Measurements from ENCODE around the gene RFX1.
"Not testable (repeated sequence)": the region's sequence is repeated elsewhere in the genome, so short reads cannot be mapped to it uniquely, and the experiment has no call there.

Gene RFX1

DNA sequence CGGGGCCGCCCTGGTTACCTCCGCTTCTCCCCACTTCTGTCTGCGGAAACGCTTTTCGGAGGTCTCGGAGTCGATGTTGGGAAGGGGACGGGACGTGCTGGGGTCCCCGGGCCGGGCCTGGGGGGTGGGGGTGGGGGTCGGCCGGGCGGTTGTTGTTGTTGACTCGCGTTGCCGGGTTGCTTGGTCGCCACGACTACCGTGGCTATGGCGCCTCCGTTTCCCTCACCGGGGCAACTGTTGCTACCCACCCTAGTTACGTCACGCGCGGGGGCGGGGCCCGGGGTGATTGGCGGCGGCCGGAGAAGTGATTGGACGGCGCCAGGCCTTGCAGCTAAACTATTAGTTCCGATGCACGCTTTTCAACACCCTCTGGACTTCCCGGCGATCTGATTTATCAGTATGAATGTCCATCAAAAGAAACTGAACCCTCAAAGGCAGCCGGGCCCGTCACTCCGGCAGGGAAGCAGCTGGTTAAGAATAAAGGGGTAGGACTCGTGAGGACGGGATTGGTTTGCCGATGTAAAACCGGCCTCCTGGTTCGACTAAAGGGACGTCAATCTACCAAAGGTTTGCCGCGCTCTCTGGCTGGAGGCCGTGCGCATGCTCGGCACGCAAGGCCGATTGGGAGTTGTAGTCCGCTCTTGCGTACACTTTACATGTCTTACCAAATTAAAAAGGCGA lies at the start of gene RFX1:
TSS of gene RFX1 (minus strand) at position 236 of the 681 bp plus-strand sequence. CDS start 12,477 bp downstream, outside the sequence.
- DNase-seq: peak; percentile 99 to 100

DNA sequence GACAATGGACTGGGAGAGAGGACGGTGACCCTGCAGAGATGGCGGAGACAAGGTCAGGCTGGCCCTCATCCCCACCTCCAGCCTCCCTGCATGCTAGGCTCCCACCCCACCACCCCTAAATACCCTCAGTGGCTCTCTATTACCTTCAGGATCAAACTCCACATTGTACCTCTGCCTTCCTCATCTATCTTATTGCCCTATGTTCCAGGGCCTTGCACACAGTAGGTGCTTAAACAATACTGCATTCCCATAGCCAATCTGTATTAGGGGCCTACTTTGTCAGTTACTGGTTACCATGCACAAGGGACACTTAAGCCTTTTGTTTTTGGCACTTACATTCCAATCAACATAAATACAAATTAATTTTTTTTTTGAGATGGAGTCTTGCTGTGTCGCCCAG lies 49.3 kb upstream of the RFX1 start:
- no peak for DNase-seq

DNA sequence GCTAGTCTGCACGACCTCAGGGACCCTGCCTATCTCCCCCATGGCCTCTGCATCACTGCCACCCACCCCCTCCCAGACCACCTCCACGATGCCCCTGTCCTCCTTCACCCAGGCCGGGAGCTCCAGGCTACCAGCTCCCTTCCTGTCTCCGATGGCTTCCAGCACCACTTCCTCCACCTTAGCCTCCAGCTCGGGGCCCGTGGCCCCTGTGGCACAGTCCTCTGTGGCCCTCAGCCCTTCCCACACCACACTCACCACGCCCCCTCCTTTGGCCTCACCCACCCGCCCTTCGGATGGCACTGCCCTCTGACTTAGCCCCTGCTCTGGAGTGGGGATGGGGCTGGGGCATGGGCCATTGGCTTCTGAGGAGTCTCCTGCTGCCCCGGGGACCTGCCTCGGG lies 48.6 kb upstream of the RFX1 start:
- no peak for DNase-seq

DNA sequence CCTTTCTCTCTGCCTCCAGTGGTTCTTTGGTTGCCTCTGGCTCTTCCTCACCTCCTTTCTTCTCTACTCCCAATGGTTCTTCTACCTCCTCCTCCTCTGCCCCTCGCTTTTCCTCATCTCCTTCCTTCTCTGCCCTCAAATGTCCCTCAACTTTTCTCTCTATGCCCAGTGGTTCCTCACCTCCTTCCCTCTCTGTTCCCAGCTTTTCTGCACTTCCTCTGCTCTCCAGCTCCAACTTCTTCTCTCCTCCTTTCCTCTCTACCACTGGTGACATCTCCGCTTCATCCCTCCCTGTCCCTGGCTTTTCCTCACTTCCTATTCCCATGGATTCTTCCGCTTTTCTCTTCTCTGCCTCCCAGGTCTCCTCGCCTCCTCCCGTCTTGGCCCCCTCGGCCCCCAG lies 48.0 kb upstream of the RFX1 start:
- no peak for DNase-seq

DNA sequence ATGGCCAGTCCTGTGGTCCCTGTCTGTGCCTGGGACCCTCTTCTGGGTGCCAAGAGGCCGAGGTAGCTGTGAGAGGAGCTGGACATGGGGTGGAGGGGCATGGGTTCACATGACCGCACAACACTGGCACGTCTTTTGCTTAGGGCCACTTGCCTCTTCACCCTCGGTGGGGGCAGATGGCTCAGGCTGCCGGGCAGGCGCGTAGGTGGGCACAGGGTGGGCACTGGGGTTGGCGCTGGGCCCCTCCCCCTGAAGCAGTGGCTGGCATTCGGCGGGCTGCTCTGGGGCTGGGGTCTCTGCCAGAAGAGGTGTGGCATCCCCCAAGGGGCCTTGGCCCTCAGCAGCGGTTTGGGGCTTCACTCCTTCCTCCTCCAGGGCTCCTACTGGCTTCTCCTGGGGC lies 47.4 kb upstream of the RFX1 start:
- no peak for DNase-seq

DNA sequence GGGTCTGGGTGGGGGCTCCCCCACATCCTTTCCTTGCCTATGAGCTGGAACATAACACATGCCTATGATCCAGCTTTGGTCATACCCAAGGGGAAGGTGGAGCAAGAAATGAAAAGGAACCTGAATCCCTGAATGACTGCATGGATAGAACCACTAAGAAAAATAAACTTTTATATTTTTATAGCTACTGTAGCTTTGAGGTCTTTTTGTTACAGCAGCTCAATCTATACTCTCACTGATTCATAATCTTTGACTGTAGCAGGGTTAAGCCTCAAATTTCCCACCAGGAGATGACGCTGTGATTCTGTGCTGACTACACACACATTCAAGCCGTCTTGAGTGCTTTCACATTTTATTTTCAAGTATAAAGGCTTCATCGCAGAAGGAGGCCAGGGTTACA lies 46.9 kb upstream of the RFX1 start:
- DNase-seq: no peak

DNA sequence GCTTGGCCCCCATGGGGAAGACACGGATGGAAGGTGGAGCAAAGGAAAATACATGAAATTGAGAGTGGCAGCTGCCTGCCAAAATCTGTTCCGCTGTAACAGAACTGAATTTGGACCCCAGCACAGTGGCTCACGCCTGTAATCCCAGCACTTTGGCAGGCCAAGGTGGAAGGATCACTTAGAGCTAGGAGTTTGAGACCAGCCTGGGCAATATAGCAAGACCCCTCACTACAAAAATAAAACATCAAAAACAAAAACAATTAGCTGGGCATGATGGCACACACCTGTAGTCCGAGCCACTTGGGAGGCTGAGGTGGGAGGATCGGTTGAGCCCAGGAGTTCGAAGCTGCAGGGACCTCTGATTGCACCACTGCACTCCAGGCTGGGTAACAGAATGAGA lies 46.4 kb upstream of the RFX1 start:
- DNase-seq: no peak

DNA sequence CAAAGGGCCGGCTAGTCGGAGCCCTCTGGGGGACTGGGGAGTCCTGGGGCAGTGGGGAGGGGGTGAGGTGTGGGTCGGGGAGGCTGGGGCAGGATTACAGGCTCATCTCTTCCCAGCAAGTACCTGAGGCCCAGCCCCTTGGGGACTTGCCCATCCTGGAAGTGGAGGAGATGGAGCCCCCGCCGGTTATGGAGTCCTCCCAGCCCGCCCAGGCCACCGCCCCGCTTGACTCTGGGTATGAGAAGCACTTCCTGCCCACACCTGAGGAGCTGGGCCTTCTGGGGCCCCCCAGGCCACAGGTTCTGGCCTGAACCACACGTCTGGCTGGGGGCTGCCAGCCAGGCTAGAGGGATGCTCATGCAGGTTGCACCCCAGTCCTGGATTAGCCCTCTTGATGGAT lies 45.9 kb upstream of the RFX1 start:
- DNase-seq: no peak

DNA sequence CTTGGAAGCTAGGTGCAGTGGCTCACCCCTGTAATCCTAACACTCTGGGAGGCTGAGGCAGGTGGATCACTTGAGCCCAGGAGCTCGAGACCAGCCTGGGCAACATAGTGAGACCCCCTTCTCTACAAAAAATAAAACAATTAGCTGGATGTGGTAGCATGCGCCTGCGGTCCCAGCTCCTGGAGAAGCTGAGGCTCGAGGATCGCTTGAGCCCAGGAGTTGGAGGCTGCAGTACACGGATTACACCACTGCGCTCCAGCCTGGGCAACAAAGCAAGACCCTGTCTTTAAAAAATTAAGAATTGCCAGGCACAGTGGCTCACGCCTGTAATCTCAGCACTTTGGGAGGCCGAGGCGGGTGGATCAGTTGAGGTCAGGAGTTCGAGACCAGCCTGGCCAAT lies 44.8 kb upstream of the RFX1 start:
- not testable (repeated sequence) for DNase-seq

DNA sequence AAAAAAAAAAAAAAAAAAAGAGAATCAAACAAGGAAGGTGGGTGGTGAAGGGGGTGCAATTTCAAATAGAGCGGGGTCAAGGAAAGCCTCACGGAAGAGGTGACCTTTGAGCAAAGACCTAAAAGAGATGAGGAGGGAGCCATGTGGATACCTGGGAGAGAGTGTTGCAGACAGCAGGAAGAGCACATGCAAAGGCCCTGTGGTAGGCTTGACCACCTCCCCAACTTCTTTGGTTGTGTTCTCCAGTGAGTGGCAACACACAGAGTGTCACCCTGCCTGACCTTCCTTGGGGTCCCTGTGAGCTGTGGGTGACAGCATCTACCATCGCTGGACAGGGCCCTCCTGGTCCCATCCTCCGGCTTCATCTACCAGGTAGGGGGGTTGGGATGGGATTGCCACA lies 44.4 kb upstream of the RFX1 start:
- DNase-seq: no peak

DNA sequence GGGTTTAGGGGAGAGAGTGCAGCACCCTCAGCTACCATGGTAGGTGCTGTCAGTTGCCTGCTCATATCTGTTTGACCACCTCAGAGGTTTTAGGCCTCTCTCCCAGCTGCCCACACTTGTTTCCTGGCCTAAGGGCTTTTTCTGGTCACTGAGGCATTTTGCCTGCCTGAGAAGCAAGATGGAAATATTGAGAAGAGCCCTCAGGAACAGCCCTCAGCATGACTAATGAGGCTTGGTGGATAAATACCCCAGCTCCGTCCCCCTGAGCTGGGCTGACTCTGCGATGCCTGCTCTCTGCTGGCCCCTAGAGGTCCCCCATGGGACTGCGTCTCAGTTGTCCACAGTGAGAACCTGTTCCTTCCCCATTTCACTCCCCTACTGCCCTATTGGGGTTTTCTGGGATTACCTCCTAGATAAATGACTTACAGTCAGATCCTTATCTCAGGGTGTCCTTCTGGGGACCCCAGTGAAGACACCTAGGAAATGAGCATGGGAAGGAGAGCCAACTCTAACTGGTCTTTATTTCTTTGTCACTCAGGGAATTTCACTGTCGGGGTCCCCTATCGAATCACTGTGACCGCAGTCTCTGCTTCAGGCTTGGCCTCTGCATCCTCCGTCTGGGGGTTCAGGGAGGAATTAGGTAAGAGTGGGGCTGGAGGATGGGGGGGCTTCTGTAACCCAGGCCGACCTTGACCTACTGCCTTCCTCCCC lies 42.5 kb upstream of the RFX1 start:
- DNase-seq: peak; percentile 24

DNA sequence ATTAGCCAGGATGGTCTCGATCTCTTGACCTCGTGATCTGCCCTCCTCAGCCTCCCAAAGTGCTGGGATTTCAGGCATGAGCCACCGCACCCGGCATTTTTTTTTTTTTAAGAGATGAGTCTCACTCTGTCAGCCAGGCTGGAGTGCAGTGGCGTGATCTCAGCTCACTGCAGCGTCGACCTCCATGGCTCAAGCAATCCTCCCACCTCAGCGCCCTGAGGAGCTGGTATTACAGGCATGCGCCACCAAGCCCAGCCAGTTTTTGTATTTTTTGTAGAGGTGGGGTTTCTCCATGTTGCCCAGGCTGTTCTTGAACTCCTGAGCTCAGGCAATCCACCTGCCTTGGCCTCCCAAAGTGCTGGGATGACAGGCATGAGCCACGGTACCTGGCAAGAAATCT lies 41.7 kb upstream of the RFX1 start:
- DNase-seq: not testable (repeated sequence)

DNA sequence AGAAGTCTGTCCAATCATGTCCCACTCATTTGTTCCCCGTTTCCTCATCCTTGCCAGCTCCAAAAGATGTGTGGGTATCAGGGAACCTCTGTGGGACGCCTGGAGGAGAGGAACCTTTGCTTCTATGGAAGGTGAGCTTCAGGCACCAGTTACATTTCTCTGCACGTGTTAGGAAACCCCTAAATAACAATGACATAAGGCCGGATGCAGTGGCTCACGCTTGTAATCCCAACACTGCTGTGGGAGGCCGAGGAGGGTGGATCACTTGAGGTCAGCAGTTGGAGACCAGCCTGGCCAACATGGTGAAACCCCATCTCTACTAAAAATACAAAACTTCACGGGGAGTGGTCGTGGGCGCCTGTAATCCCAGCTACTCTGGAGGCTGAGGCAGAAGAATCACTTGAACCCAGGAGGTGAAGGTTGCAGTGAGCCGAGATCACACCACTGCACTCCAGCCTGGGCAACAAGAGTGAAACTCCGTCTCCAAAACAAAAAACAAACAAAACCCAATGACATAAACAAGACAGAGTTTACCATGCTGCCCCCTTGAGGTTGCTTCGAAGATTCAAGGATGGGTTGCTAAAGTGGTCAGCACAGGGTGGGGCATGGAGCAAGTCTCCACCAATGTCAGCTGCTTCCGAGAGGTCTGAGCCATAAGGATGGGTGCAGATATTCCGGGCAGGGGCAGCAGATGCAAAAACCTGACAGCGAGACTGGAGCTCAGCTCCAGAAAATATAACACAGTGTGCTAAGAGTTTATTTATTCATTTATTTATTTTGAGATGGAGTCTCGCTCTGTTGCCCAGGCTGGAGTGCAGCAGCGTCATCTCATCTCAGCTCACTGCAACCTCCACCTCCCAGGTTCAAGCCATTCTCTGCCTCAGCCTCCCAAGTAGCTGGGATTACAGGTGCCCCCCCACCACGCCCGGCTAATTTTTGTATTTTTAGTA lies 36.8 kb upstream of the RFX1 start:
- peak; percentile 46 to 50 for DNase-seq

DNA sequence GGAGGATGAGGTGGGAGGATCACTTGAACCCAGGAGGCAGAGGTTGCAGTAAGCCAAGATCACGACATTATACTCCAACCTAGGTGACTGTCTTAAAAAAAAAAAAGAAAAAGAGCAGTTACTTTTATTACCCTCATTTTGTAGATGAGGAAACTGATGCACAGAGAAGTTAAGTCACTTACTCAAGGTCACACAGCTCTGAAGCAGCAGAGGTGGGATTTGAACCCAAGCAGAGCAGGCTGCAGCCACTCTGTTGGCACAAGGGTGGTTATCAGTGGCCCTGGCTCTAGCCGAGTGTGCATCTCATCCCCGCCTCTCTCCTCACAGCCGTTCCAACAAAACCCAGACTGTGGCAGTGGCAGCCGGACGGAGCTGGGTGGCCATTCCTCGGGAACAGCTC lies 33.1 kb upstream of the RFX1 start:
- no peak for DNase-seq

DNA sequence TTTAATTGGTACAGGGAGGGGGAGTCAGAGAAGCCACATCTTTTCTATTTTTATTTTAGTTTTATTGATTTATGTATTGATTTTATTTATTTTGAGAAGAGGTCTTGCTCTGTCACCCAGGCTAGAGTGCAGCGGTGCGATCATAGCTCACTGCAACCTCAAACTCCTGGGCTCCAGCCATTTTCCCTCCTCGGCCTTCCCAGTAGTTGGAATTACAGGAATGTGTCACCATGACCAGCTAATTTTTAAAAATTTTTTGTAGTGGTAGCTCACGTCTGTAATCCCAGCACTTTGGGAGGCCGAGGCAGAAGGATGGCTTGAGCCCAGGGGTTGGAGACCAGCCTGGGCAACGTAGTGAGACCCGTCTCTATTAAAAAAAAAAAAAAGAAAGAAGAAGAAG lies 29.6 kb upstream of the RFX1 start:
- DNase-seq: no peak

DNA sequence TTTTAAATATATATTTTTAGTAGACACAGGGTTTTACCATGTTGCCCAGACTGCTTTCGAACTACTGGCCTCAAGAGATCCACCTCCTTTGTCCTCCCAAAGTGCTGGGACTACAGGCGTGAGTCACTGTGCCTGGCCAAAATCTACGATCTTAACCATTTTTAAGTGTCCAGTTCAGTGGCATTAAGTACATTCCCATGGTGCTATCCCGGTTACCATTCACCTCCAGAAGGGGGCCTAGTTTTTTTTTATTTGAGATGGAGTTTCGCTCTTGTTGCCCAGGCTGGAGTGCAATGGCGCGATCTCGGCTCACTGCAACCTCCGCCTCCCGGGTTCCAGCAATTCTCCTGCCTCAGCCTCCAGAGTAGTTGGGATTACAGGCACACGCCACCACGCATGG lies 29.0 kb upstream of the RFX1 start:
- not testable (repeated sequence) for DNase-seq

DNA sequence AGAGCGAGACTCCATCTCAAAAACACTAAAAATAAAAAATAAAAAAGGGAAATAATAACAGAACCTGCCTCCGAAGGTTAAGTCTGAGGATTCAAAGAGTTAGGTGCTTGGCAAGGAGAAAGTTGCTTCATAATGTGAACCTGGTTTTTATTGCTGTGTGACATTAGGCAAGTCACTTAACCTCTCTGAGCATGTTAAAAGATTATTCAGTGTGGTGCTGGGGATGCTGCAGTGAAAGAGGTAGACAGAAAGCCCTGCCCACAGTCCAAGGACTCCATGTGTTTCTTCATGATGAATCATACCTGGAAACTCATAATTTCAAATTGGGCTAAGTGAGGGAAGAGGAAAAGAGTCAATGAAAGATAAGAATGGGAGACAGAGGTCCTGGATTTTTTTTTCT lies 27.8 kb upstream of the RFX1 start:
- DNase-seq: no peak

DNA sequence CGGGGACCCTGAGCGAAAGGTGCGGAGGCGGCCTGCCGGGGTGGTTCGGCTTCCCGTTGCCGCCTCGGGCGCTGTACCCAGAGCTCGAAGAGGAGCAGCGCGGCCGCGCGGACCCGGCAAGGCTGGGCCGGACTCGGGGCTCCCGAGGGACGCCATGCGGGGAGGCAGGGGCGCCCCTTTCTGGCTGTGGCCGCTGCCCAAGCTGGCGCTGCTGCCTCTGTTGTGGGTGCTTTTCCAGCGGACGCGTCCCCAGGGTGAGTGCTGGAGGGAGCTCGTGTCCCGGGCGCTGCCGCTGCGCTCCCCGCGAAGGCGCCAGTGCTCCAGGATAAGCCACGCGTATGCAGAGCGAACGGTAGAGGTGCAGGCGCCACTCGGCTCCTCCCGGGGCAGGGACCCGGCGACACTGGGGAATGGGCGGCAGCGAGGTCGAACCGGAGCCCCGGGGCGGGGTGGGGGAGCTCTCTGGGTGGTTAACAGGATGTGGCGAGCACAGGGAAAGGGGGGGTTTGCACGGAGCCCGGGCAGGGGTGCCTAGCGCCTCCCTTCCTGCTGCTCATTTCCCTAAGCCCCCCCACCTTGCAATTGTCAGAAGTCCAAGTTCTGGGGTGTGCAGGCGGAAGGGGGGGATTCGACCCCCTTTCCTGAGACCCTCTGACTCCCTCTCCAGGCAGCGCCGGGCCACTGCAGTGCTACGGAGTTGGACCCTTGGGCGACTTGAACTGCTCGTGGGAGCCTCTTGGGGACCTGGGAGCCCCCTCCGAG lies 25.8 kb upstream of the RFX1 start, which contains the start of gene IL27RA:
TSS of gene IL27RA (plus strand) at position 44 of the 762 bp plus-strand sequence. CDS start at position 155, 111 bp downstream.
- DNase-seq: peak; percentile 56 to 67

DNA sequence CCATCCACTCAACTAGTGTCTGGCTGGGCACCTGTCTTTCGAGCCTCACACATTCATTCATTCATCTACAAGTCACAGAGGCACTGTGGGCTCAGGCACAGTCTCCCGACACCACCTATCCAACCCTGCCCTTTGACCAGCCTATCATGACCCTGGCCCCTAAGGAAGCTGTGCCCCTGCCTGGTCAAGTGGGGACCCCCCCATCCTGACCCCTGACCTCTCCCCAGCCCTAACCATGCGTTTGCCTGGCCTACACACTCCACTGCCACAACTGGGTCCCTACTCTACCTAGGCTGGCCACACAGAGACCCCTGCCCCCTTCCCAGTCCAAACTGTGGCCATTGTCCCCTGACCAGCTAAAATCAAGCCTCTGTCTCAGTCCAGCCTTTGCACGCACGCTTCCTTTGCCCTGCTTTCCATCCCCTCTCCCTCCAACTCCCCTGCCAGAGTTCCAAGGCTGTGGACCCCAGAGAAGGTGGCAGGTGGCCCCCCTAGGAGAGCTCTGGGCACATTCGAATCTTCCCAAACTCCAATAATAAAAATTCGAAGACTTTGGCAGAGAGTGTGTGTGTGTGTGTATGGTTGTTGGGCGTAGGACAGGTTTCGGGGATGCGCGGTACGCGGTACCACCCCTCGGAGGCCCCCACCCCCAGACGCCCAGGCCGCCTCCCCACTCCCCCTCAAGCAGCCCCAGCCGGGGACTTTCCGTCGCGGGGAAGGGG lies 25.0 kb upstream of the RFX1 start:
- DNase-seq: no peak

DNA sequence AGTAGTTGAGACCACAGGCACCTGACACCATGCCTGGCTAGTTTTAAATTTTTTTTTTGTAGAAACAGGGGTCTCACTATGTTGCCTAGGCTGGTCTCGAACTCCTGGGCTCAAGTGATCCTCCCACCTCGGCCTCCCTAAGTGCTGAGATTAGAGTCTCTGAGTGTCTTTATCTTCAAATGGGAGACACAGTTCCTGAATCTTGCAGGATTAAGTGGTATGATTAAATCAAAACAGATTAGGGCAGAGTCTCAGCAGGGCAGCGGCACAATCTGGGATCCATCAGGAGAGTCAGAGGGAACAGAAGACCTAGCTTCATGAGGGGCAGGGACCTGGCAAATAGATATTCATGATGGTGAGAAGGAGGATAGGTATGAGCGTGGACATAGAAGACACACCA lies 22.8 kb upstream of the RFX1 start:
- DNase-seq: no peak

DNA sequence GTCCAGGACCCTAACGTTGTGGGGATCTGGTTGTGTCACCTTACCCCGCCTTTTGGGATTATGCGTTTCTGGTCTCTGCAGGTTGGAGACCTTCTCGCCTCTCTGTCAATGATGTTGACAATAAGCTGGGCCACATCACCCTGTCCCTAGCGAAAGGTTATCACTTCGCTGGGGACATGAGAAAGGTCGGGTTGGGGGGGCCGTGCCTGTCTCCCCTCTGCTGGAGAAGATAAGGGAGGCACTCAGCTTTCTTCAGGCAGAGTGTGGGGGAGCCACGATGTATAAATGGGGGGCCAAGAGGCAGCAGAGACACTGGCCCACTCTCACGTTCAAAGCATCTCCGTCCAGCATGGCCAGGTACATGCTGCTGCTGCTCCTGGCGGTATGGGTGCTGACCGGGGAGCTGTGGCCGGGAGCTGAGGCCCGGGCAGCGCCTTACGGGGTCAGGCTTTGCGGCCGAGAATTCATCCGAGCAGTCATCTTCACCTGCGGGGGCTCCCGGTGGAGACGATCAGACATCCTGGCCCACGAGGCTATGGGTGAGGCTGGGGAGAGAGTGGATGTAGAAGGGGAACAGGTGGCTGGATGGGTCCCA lies 21.8 kb upstream of the RFX1 start, which contains the start of gene RLN3:
TSS of gene RLN3 (plus strand) at position 293 of the 595 bp plus-strand sequence. CDS start at position 350, 57 bp downstream.
- DNase-seq: no peak

All from NCI-H2081 (cell line).